ENCODE data around the gene RNF150. TPM values are rescaled to one million over a fixed set of nuclear protein-coding genes. Genes with fewer than 3 reads are reported as not detected.

Gene RNF150
- total RNA-seq, 2 donors from 2014 or later: 11.7 to 12.3 TPM

- no peak overlapping the region for H3K4me3 ChIP-seq
- H3K4me1 ChIP-seq (replicated peaks): no peaks in the 10 kb centered on the region
- no peak overlapping the region for H3K27ac ChIP-seq
- H3K36me3 ChIP-seq: no peaks in the 10 kb centered on the region
- DNase-seq (ENCODE audit: low spot score): no peak
- H3K27me3 ChIP-seq (replicated peaks; ENCODE audit: insufficient read depth): no peaks in the 10 kb centered on the region
- H3K9me3 ChIP-seq: no peaks in the 10 kb centered on the region
- WGBS: 61% methylated on average over 3 of the region's 3 CpGs
- TF ChIP-seq CTCF (IDR thresholded peaks at IDR 0.05) (no peak), POLR2A (IDR thresholded peaks at IDR 0.05) (no peak), POLR2AphosphoS5 (IDR thresholded peaks at IDR 0.05) (no peak)
- intact Hi-C loops (cut with DNase I): no loop called here
Measured at GRCh38 chr4:141020801-141021261, 112.4 kb downstream of the RNF150 start.

GRCh38 chr4:141019768-141020167, 113.5 kb downstream of the RNF150 start:
- H3K27me3 ChIP-seq (replicated peaks; ENCODE audit: insufficient read depth): no peaks in the 10 kb centered on the region

GRCh38 chr4:141016117-141016798, 117.0 kb downstream of the RNF150 start:
- intact Hi-C loops (cut with DNase I): no loop called here
- no peak overlapping the region for H3K27ac ChIP-seq

More at GRCh38 chr4:141019768-141020167, 113.5 kb downstream of the RNF150 start:
- Histone ChIP-seq H3K9me3 (no peaks in the 10 kb centered on the region), H3K27ac (no peak overlapping the region), H3K4me1 (replicated peaks) (no peaks in the 10 kb centered on the region), H3K4me3 (no peak overlapping the region), H3K36me3 (no peaks in the 10 kb centered on the region)
- TF ChIP-seq POLR2AphosphoS5 (IDR thresholded peaks at IDR 0.05): no peak
- no peak for TF ChIP-seq POLR2A (IDR thresholded peaks at IDR 0.05)
- no peak for TF ChIP-seq CTCF (IDR thresholded peaks at IDR 0.05)
- DNase-seq (ENCODE audit: low spot score): no peak
- intact Hi-C loops (cut with DNase I): no loop called here
- whole genome bisulfite sequencing: 81% methylated on average over 4 of the region's 4 CpGs

GRCh38 chr4:141013899-141014298, 119.4 kb downstream of the RNF150 start:
- intact Hi-C loops (cut with DNase I): no loop called here
- Histone ChIP-seq H3K4me1 (replicated peaks) (no peaks in the 10 kb centered on the region), H3K36me3 (no peaks in the 10 kb centered on the region), H3K4me3 (no peak overlapping the region), H3K27ac (no peak overlapping the region), H3K9me3 (no peaks in the 10 kb centered on the region), H3K27me3 (replicated peaks; ENCODE audit: insufficient read depth) (no peaks in the 10 kb centered on the region)
- TF ChIP-seq CTCF (IDR thresholded peaks at IDR 0.05) (no peak), POLR2AphosphoS5 (IDR thresholded peaks at IDR 0.05) (no peak)
- no peak for DNase-seq (ENCODE audit: low spot score)
- WGBS: 61% methylated on average over 3 of the region's 3 CpGs

More at GRCh38 chr4:141016117-141016798, 117.0 kb downstream of the RNF150 start:
- DNase-seq (ENCODE audit: low spot score): no peak
- H3K27me3 ChIP-seq (replicated peaks; ENCODE audit: insufficient read depth): no peaks in the 10 kb centered on the region
- TF ChIP-seq POLR2A (IDR thresholded peaks at IDR 0.05) (no peak), POLR2AphosphoS5 (IDR thresholded peaks at IDR 0.05) (no peak), CTCF (IDR thresholded peaks at IDR 0.05) (no peak)
- H3K4me1 ChIP-seq (replicated peaks): no peaks in the 10 kb centered on the region
- H3K9me3 ChIP-seq: no peaks in the 10 kb centered on the region
- WGBS: 69% methylated on average over 8 of the region's 8 CpGs
- H3K36me3 ChIP-seq: no peaks in the 10 kb centered on the region
- no peak overlapping the region for H3K4me3 ChIP-seq

GRCh38 chr4:141011901-141012315, 121.4 kb downstream of the RNF150 start:
- Histone ChIP-seq H3K27me3 (replicated peaks; ENCODE audit: insufficient read depth) (no peaks in the 10 kb centered on the region), H3K4me3 (no peak overlapping the region), H3K4me1 (replicated peaks) (no peaks in the 10 kb centered on the region), H3K27ac (no peak overlapping the region), H3K36me3 (no peaks in the 10 kb centered on the region), H3K9me3 (no peaks in the 10 kb centered on the region)
- intact Hi-C loops (cut with DNase I): no loop called here
- TF ChIP-seq CTCF (IDR thresholded peaks at IDR 0.05) (no peak), POLR2A (IDR thresholded peaks at IDR 0.05) (no peak), POLR2AphosphoS5 (IDR thresholded peaks at IDR 0.05) (no peak)
- no peak for DNase-seq (ENCODE audit: low spot score)
- 54% methylated on average over 3 of the region's 3 CpGs for WGBS
